IMR-90 (cell line): ENCODE results near the gene WDR74. TPM values are rescaled to one million over a fixed set of nuclear protein-coding genes. Genes with fewer than 3 reads are reported as not detected.
A peak's percentile ranks its signal among the peaks of the same experiment; 100 is the strongest.

Source experiments
- ATAC-seq: fragments of 200-7000 bp; cut with Tn5 transposase; 2 replicates; pipeline ENCODE4 v1.9.1; 2020; ENCODE audit warnings: low read depth, mild to moderate bottlenecking, moderate library complexity
- BruUV-seq: library from RNA; stranded (reverse); fragments of 400-500 nt; replicated peaks from 2 replicates; lab custom pipeline; 2021; lab: Mats Ljungman, UMichigan
- CTCF ChIA-PET: fragments of 300-600 bp; formaldehyde crosslinking; extraction: SDS; loops from one replicate; lab custom pipeline; 2021; ENCODE audit warnings: antibody characterized with exemption; lab: Yijun Ruan, JAX
- POLR2A ChIA-PET: fragments of 300-600 bp; sonication (Branson Sonifier 250); formaldehyde crosslinking; loops from one replicate; lab custom pipeline; 2022; ENCODE audit warnings: antibody characterized with exemption; ENCODE audit not compliant: unreplicated experiment; lab: Charles Lee
- DNase-seq: peaks from one replicate; pipeline ENCODE4 v3.0.0; 2013
- H2AFZ ChIP-seq: replicated peaks from 2 replicates; pipeline ENCODE3; 2013; ENCODE audit warnings: low read length, mild to moderate bottlenecking; ENCODE audit not compliant: poor library complexity
- H2AK5ac ChIP-seq: 2 replicates; pipeline ENCODE4 v1.6.1; 2013; ENCODE audit warnings: low read depth, low read length, inconsistent platforms
- H2AK9ac ChIP-seq: replicated peaks from 2 replicates; pipeline ENCODE3; 2013; ENCODE audit warnings: mild to moderate bottlenecking, low read depth, low read length, moderate library complexity; ENCODE audit not compliant: poor library complexity
- H2BK120ac ChIP-seq: 2 replicates; pipeline ENCODE4 v1.6.1; 2013; ENCODE audit warnings: low read depth, low read length, inconsistent platforms
- H2BK15ac ChIP-seq: 3 replicates; pipeline ENCODE4 v1.6.1; 2013; ENCODE audit warnings: low read depth, low read length, inconsistent platforms
- H2BK20ac ChIP-seq: 2 replicates; pipeline ENCODE4 v1.6.1; 2013; ENCODE audit warnings: low read depth, mild to moderate bottlenecking, inconsistent platforms, low read length, moderate library complexity
- H2BK5ac ChIP-seq: 2 replicates; pipeline ENCODE4 v1.6.1; 2013; ENCODE audit warnings: mild to moderate bottlenecking, low read depth, low read length, inconsistent platforms; ENCODE audit not compliant: poor library complexity, severe bottlenecking
- H3K14ac ChIP-seq: replicated peaks from 2 replicates; pipeline ENCODE4 v1.6.1; 2013; ENCODE audit warnings: low read depth, low read length, inconsistent platforms
- H3K18ac ChIP-seq: 2 replicates; pipeline ENCODE4 v1.6.1; 2013; ENCODE audit warnings: low read depth, low read length, control low read depth
- H3K23ac ChIP-seq: 2 replicates; pipeline ENCODE4 v1.6.1; 2013; ENCODE audit warnings: low read depth, low read length, inconsistent platforms
- H3K27ac ChIP-seq: 2 replicates; pipeline ENCODE4 v1.5.1; 2013; ENCODE audit warnings: mild to moderate bottlenecking, control low read depth, low read length; ENCODE audit not compliant: insufficient read depth
- H3K27me3 ChIP-seq: 2 replicates; pipeline ENCODE4 v1.6.1; 2013; ENCODE audit warnings: low read length; ENCODE audit not compliant: control insufficient read depth, insufficient read depth
- H3K36me3 ChIP-seq: 2 replicates; pipeline ENCODE4 v1.6.1; 2013; ENCODE audit warnings: low read length, mixed read lengths; ENCODE audit not compliant: control insufficient read depth, insufficient read depth
- H3K4ac ChIP-seq: 2 replicates; pipeline ENCODE4 v1.6.1; 2013; ENCODE audit warnings: low read depth, low read length, inconsistent platforms
- H3K4me1 ChIP-seq: 2 replicates; pipeline ENCODE4 v1.6.1; 2013; ENCODE audit warnings: low read length, mixed read lengths; ENCODE audit not compliant: control insufficient read depth, insufficient read depth
- H3K4me2 ChIP-seq: 2 replicates; pipeline ENCODE4 v1.6.1; 2013; ENCODE audit warnings: low read depth, mild to moderate bottlenecking, control low read depth, low read length, moderate library complexity
- H3K4me3 ChIP-seq: 2 replicates; pipeline ENCODE4 v1.5.1; 2013; ENCODE audit warnings: low read depth, mild to moderate bottlenecking, control low read depth, low read length, moderate library complexity; ENCODE audit not compliant: insufficient read depth
- H3K56ac ChIP-seq: 2 replicates; pipeline ENCODE4 v1.6.1; 2013; ENCODE audit warnings: low read length, inconsistent platforms; ENCODE audit not compliant: insufficient read depth; ENCODE audit errors: extremely low read depth
- H3K79me1 ChIP-seq, 2 experiments: 2 replicates each; pipeline ENCODE4 v1.6.1; 2013; ENCODE audit warnings: low read length in 2 of 2, inconsistent platforms in 1 of 2, low read depth in 1 of 2
- H3K9ac ChIP-seq: 2 replicates; pipeline ENCODE4 v1.6.1; 2013; ENCODE audit warnings: low read depth, low read length, control low read depth
- H3K9me1 ChIP-seq: 2 replicates; pipeline ENCODE4 v1.6.1; 2013; ENCODE audit warnings: low read length, inconsistent platforms; ENCODE audit not compliant: insufficient read depth
- H3K9me3 ChIP-seq: 2 replicates; pipeline ENCODE4 v1.6.1; 2013; ENCODE audit warnings: low read length; ENCODE audit not compliant: control insufficient read depth, insufficient read depth
- H4K20me1 ChIP-seq: 2 replicates; pipeline ENCODE4 v1.6.1; 2013; ENCODE audit warnings: low read length, inconsistent platforms; ENCODE audit not compliant: insufficient read depth
- H4K5ac ChIP-seq: 2 replicates; pipeline ENCODE4 v1.6.1; 2013; ENCODE audit warnings: mild to moderate bottlenecking, low read depth, low read length, control low read depth
- H4K8ac ChIP-seq, 2 experiments: 2 replicates each; pipeline ENCODE4 v1.6.1; 2013; ENCODE audit warnings: low read depth in 2 of 2, low read length in 2 of 2, control low read depth in 1 of 2, inconsistent platforms in 1 of 2
- H4K91ac ChIP-seq: 2 replicates; pipeline ENCODE4 v1.6.1; 2013; ENCODE audit warnings: low read depth, low read length, inconsistent platforms; ENCODE audit not compliant: insufficient read depth
- MAZ ChIP-seq: IDR thresholded peaks from 2 replicates; pipeline ENCODE4 v1.6.1; 2012; ENCODE audit warnings: low read depth, mild to moderate bottlenecking, low read length, improper control_type of control experiment, moderate library complexity, borderline replicate concordance
- WGBS, 2 experiments: methylation state at CpG; one replicate each; pipeline versions ENCODE4 v1.1.5 to v1.1.7; 2013; ENCODE audit warnings: missing lambda C conversion rate in 2 of 2; ENCODE audit not compliant: insufficient read length in 1 of 2; ENCODE audit errors: extremely low coverage in 2 of 2; 5-methylcytosine and 5-hydroxymethylcytosine counted together
- dilution Hi-C: fragments of 300-500 bp; cut with HindIII; formaldehyde crosslinking; loops from one replicate; pipeline ENCODE4 v1.14.3; 2018; ENCODE audit warnings: low sequenced_read_pairs; ENCODE audit not compliant: unreplicated experiment
- in situ Hi-C: fragments of 300-500 bp; cut with MboI; formaldehyde crosslinking; loops from 3 replicates; pipeline ENCODE4 v1.14.3; 2019; ENCODE audit warnings: low sequenced_read_pairs, inconsistent platforms, mixed read lengths
- intact Hi-C: fragments of 100-400 bp; cut with micrococcal nuclease; formaldehyde crosslinking; loops from 2 replicates; pipeline ENCODE4 v1.10.0; 2022
- polyA plus RNA-seq, 3 experiments: library from polyadenylated mRNA; depleted of rRNA; stranded (reverse); fragments of >200 nt; gene quantifications; 2 replicates each; pipeline ENCODE4 v1.2.3, GENCODE V29; 2012; ENCODE audit warnings: low replicate concordance in 1 of 3
- total RNA-seq: library from RNA; depleted of rRNA; stranded (reverse); fragments of >200 nt; gene quantifications from 2 replicates; pipeline ENCODE4 v1.2.3, GENCODE V29; 2012

WDR74 gene
- total and polyA plus RNA-seq, 2 of the 4 experiments (the other 2 are of a cell fraction) = 38.4 to 44.3 TPM

DNA sequence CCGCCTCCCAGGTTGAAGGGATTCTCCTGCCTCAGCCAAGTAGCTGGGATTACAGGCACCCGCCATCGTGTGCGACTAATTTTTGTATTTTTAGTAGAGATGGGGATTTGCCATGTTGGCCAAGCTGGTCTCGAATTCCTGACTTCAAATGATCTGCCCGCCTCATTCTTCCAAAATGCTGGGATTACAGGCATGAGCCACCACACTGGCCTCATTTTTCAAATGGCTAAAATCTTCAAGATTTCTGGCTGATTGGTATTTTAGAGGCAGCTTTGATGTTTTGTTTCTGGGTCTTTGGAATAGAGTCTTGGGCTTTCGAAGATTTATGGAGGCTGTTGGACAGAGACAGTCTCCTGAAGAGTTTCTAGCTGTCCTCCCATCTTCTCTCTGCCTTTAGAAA is 35.5 kb upstream of the WDR74 start:
- Histone ChIP-seq H2AK9ac (no peak overlapping the region), H3K4me2 (no peak overlapping the region), H3K4me3 (no peak overlapping the region), H2AFZ (no peak overlapping the region), H3K36me3 (no peaks in the 10 kb centered on the region), H3K27ac (peak overlapping the region; percentile 56; the same call in 1 of the 2 replicates), H3K9ac (no peak overlapping the region), H4K8ac (no peak overlapping the region), H4K5ac (no peak overlapping the region), H3K14ac (no peak overlapping the region), H4K20me1 (no peaks in the 10 kb centered on the region), H2BK20ac (no peak overlapping the region), H2AK5ac (no peak overlapping the region), H2BK120ac (no peak overlapping the region), H3K9me1 (no peaks in the 10 kb centered on the region; the same call in 1 of the 2 replicates), H3K4ac (no peak overlapping the region), H2BK5ac (no peak overlapping the region), H3K23ac (no peak overlapping the region), H3K27me3 (no peaks in the 10 kb centered on the region), H3K4me1 (peaks cover 11% of the 10 kb centered on the region), H3K79me1 (peaks cover 4 to 16% of the 10 kb centered on the region in 2 experiments; a peak in 3 of 4 replicates), H2BK15ac (no peak overlapping the region), H4K91ac (no peak overlapping the region), H3K18ac (no peak overlapping the region), H3K56ac (no peak overlapping the region), H3K9me3 (no peaks in the 10 kb centered on the region)
- in situ Hi-C loops = loop anchor here (25.0 kb wide), 2 partner anchors 488 to 787 kb away; partner anchors contain the start of gene ATL3
- ChIA-PET POLR2A (no interaction called here), CTCF (interaction anchor here (0.9 to 1.2 kb wide), 2 partner anchors 12 to 88 kb away, joined by 3 read pairs; no protein-coding TSS in a partner anchor)
- dilution Hi-C loops = no loop called here
- no TSS peak for BruUV-seq
- intact Hi-C loops = no loop called here
- no peak for TF ChIP-seq MAZ
- ATAC-seq (no peak), DNase-seq (no peak)
- no CpG with 5 or more reads among the region's 7 CpGs for WGBS, 2 experiments
